ENCODE measurements around the gene DCC.

DNA sequence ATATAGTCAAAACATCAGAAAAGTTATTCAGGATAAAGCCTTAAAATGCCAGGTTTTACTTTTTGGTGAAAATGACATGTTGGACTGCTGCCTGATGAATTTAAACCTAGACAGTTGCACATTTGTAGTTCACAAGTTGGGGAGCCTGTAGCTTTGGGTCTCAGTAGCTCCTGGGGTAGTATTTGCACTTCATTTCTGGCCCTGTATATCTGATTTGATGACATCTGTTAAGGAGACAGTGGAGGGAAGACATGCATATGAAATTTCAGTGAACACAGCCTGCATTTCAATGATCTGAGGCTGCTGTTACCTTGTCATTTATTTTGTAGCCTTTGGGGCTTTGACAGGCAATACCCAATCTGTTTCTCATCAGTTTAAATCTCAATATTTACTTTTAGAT is 156.4 kb downstream of the DCC start:
- TF ChIP-seq NR4A1 (CRISPR knock-in tag; IDR thresholded peaks at IDR 0.05): no peak
- no peak for TF ChIP-seq NR4A1 (tag; IDR thresholded peaks at IDR 0.05)
- TF ChIP-seq ZNF133 (CRISPR knock-in tag; IDR thresholded peaks at IDR 0.05): no peak
- no peak for TF ChIP-seq TAF1 (IDR thresholded peaks at IDR 0.05; ENCODE audit: control insufficient read depth, extremely low read depth, insufficient read depth, low read length, severe bottlenecking)
- TF ChIP-seq, protein P1, sequence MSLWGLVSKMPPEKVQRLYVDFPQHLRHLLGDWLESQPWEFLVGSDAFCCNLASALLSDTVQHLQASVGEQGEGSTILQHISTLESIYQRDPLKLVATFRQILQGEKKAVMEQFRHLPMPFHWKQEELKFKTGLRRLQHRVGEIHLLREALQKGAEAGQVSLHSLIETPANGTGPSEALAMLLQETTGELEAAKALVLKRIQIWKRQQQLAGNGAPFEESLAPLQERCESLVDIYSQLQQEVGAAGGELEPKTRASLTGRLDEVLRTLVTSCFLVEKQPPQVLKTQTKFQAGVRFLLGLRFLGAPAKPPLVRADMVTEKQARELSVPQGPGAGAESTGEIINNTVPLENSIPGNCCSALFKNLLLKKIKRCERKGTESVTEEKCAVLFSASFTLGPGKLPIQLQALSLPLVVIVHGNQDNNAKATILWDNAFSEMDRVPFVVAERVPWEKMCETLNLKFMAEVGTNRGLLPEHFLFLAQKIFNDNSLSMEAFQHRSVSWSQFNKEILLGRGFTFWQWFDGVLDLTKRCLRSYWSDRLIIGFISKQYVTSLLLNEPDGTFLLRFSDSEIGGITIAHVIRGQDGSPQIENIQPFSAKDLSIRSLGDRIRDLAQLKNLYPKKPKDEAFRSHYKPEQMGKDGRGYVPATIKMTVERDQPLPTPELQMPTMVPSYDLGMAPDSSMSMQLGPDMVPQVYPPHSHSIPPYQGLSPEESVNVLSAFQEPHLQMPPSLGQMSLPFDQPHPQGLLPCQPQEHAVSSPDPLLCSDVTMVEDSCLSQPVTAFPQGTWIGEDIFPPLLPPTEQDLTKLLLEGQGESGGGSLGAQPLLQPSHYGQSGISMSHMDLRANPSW (CRISPR knock-in tag; IDR thresholded peaks at IDR 0.05): no peak
- TF ChIP-seq HNRNPUL1 (IDR thresholded peaks at IDR 0.05; ENCODE audit: low read length): no peak
- TF ChIP-seq, protein P2, sequence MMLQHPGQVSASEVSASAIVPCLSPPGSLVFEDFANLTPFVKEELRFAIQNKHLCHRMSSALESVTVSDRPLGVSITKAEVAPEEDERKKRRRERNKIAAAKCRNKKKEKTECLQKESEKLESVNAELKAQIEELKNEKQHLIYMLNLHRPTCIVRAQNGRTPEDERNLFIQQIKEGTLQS (IDR thresholded peaks at IDR 0.05): no peak
- TF ChIP-seq, protein P2 (CRISPR knock-in tag; conservative IDR thresholded peaks at IDR 0.05): no peak
- TF ChIP-seq, protein P3, sequence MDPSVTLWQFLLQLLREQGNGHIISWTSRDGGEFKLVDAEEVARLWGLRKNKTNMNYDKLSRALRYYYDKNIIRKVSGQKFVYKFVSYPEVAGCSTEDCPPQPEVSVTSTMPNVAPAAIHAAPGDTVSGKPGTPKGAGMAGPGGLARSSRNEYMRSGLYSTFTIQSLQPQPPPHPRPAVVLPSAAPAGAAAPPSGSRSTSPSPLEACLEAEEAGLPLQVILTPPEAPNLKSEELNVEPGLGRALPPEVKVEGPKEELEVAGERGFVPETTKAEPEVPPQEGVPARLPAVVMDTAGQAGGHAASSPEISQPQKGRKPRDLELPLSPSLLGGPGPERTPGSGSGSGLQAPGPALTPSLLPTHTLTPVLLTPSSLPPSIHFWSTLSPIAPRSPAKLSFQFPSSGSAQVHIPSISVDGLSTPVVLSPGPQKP (CRISPR knock-in tag; IDR thresholded peaks at IDR 0.05): no peak

Data from K562 (cell line).